MM.1S (cell line): ENCODE results near the gene PCNX1.

Source experiments
- EZH2 ChIP-seq: fragments of 300-600 bp; sonication (generic); optimal IDR thresholded peaks from 2 replicates; pipeline ENCODE3; 2017; ENCODE audit warnings: low read depth, mild to moderate bottlenecking, antibody characterized with exemption, low read length, mixed read lengths
- TF ChIP-seq, protein P1 (sequence below): fragments of 300-600 bp; sonication (generic); IDR thresholded peaks from 2 replicates; pipeline ENCODE4 v1.5.1; 2016; ENCODE audit warnings: antibody characterized with exemption, low read length, mixed read lengths

- TF ChIP-seq, protein P1, sequence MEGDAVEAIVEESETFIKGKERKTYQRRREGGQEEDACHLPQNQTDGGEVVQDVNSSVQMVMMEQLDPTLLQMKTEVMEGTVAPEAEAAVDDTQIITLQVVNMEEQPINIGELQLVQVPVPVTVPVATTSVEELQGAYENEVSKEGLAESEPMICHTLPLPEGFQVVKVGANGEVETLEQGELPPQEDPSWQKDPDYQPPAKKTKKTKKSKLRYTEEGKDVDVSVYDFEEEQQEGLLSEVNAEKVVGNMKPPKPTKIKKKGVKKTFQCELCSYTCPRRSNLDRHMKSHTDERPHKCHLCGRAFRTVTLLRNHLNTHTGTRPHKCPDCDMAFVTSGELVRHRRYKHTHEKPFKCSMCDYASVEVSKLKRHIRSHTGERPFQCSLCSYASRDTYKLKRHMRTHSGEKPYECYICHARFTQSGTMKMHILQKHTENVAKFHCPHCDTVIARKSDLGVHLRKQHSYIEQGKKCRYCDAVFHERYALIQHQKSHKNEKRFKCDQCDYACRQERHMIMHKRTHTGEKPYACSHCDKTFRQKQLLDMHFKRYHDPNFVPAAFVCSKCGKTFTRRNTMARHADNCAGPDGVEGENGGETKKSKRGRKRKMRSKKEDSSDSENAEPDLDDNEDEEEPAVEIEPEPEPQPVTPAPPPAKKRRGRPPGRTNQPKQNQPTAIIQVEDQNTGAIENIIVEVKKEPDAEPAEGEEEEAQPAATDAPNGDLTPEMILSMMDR: no peak
- TF ChIP-seq EZH2: no peak
These were observed 226.0 kb downstream of the PCNX1 start for GRCh38 chr14:71133296-71133695.
